ENCODE results near the gene ATE1.

GRCh38 chr10:121764233-121764942 lies 163.4 kb downstream of the ATE1 start:
- TF ChIP-seq CTCF (IDR thresholded peaks at IDR 0.05; ENCODE audit: poor library complexity) (no peak), EZH2 (IDR thresholded peaks at IDR 0.05; ENCODE audit: borderline replicate concordance) (no peak)

All from hepatocyte (in vitro differentiated cells).